Retina (tissue), 1 donor: Measurements from ENCODE around the gene STUB1.

ENCODE experiments used
- DNase-seq: peaks from one replicate; pipeline ENCODE4 v3.0.0-alpha.2; 2016

The STUB1 gene

GRCh38 chr16:714558-715476 lies 34.6 kb downstream of the STUB1 start, which contains the start of gene METRN:
Gene METRN, plus strand, starts transcription at chr16:715118. Its CDS starts 172 bp downstream, at chr16:715290.
- DNase-seq: peak; percentile 86

- no peak for DNase-seq
Observed at GRCh38 chr16:715477-716199, 35.4 kb downstream of the STUB1 start.

- DNase-seq: peak; percentile 89
Observed at GRCh38 chr16:716200-716568, 36.0 kb downstream of the STUB1 start.

GRCh38 chr16:716768-717325 lies 36.6 kb downstream of the STUB1 start:
- no peak for DNase-seq

GRCh38 chr16:717450-718245 lies 37.4 kb downstream of the STUB1 start:
- DNase-seq: no peak

- DNase-seq: no peak
Observed at GRCh38 chr16:718389-718788, 38.2 kb downstream of the STUB1 start.

GRCh38 chr16:718922-719321 lies 38.7 kb downstream of the STUB1 start:
- DNase-seq: no peak

GRCh38 chr16:719815-720446 lies 39.7 kb downstream of the STUB1 start:
- DNase-seq: no peak

GRCh38 chr16:720447-720989 lies 40.3 kb downstream of the STUB1 start:
- DNase-seq: peak; percentile 92

- DNase-seq: no peak
Observed at GRCh38 chr16:720990-721764, 41.0 kb downstream of the STUB1 start, which contains the start of gene ANTKMT. Gene ANTKMT, plus strand, starts transcription at chr16:721146. Its CDS starts 129 bp downstream, at chr16:721275.

GRCh38 chr16:721765-722540 lies 41.7 kb downstream of the STUB1 start:
- no peak for DNase-seq

GRCh38 chr16:722835-723633 lies 42.8 kb downstream of the STUB1 start:
- no peak for DNase-seq

GRCh38 chr16:723695-724094 lies 43.5 kb downstream of the STUB1 start:
- no peak for DNase-seq

- DNase-seq: no peak
Observed at GRCh38 chr16:724188-725040, 44.2 kb downstream of the STUB1 start.

GRCh38 chr16:725041-725376 lies 44.8 kb downstream of the STUB1 start:
- no peak for DNase-seq

GRCh38 chr16:725463-726187 lies 45.4 kb downstream of the STUB1 start:
- DNase-seq: peak; percentile 16

GRCh38 chr16:726188-726437 lies 45.9 kb downstream of the STUB1 start:
- no peak for DNase-seq
